Karpas-422 (cell line): ENCODE data around the gene MALT1. TPM values are rescaled to one million over a fixed set of nuclear protein-coding genes. Genes with fewer than 3 reads are reported as not detected.
"Not testable (repeated sequence)": the region's sequence is repeated elsewhere in the genome, so short reads cannot be mapped to it uniquely, and the experiment has no call there.

ENCODE experiments used
- DNase-seq: peaks from one replicate; pipeline ENCODE4 v3.0.0-alpha.2; 2015
- H2AFZ ChIP-seq: fragments of 200-600 bp; sonication (generic); 2 replicates; pipeline ENCODE4 v1.6.1; 2014; ENCODE audit warnings: antibody characterized with exemption, low read length, mixed read lengths
- H3K27ac ChIP-seq: fragments of 200-600 bp; sonication (generic); 2 replicates; pipeline ENCODE4 v1.5.1; 2014; ENCODE audit warnings: mild to moderate bottlenecking, low read length, moderate library complexity
- H3K27me3 ChIP-seq: fragments of 200-600 bp; sonication (generic); 2 replicates; pipeline ENCODE4 v1.6.1; 2014; ENCODE audit warnings: low read length, mixed read lengths
- H3K36me3 ChIP-seq: fragments of 200-600 bp; sonication (generic); 2 replicates; pipeline ENCODE4 v1.6.1; 2014; ENCODE audit warnings: low read length, mixed read lengths; ENCODE audit not compliant: insufficient read depth
- H3K4me1 ChIP-seq: fragments of 200-600 bp; sonication (generic); 2 replicates; pipeline ENCODE4 v1.6.1; 2014; ENCODE audit warnings: mild to moderate bottlenecking, low read length, mixed read lengths
- H3K4me2 ChIP-seq: fragments of 200-600 bp; sonication (generic); 2 replicates; pipeline ENCODE4 v1.6.1; 2014; ENCODE audit warnings: low read length, low read depth, mild to moderate bottlenecking; ENCODE audit not compliant: poor library complexity, severe bottlenecking
- H3K4me3 ChIP-seq: fragments of 200-600 bp; sonication (generic); 2 replicates; pipeline ENCODE4 v1.5.1; 2014; ENCODE audit warnings: mild to moderate bottlenecking, antibody characterized with exemption, low read length, mixed read lengths
- H3K79me2 ChIP-seq: fragments of 200-600 bp; sonication (generic); 2 replicates; pipeline ENCODE4 v1.6.1; 2014; ENCODE audit warnings: mild to moderate bottlenecking, low read length, mixed read lengths
- H3K9ac ChIP-seq: fragments of 200-600 bp; sonication (generic); 2 replicates; pipeline ENCODE4 v1.6.0; 2014; ENCODE audit warnings: low read length
- H3K9me2 ChIP-seq: fragments of 200-600 bp; sonication (generic), shearing (Covaris generic); replicated peaks from 2 replicates; pipeline ENCODE4 v1.6.0; 2014; ENCODE audit warnings: mild to moderate bottlenecking, low read length, moderate library complexity; ENCODE audit not compliant: insufficient read depth
- H3K9me3 ChIP-seq: fragments of 300-700, 200-600 bp; sonication (generic); 2 replicates; pipeline ENCODE4 v1.6.1; 2014; ENCODE audit warnings: low read length, mixed read lengths
- H4K20me1 ChIP-seq: fragments of 200-600 bp; sonication (generic); 2 replicates; pipeline ENCODE4 v1.6.1; 2014; ENCODE audit warnings: mild to moderate bottlenecking, antibody characterized with exemption, low read length, low read depth; ENCODE audit not compliant: insufficient read depth
- total RNA-seq: library from RNA; depleted of rRNA; stranded (reverse); fragments of >200 nt; shearing (Covaris generic); gene quantifications from 2 replicates; pipeline ENCODE4 v1.2.3, GENCODE V29; 2014; ENCODE audit warnings: low replicate concordance

Gene MALT1
- total RNA-seq, 1 experiment from 2014 or later = 35.3 TPM

DNA sequence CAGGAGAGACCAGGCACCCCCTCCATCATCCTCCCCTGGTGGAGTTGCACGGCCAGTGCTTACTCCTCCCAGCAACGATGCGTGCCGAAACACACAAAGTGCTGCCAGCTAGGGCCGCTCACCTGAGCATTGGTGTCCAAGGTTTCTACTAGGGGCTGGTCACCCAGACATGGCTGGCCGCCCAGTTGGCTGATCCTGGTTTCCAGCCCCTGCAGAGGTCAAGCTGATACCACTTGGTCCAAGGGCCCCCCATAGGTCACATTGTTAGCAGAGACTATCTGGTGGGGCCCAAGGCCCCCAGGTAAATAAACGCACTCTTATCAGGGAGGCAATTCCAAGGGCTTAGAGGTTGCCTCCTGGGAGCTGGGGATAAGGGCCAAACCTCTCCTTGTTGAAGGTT lies 86.1 kb downstream of the MALT1 start:
- not testable (repeated sequence) for DNase-seq, H3K36me3 ChIP-seq, H3K4me2 ChIP-seq, H3K9me3 ChIP-seq, H3K9ac ChIP-seq, H2AFZ ChIP-seq, H4K20me1 ChIP-seq, H3K27ac ChIP-seq, H3K27me3 ChIP-seq, H3K9me2 ChIP-seq, H3K4me3 ChIP-seq, H3K79me2 ChIP-seq
- peaks cover 14% of the 10 kb centered on the region for H3K4me1 ChIP-seq

DNA sequence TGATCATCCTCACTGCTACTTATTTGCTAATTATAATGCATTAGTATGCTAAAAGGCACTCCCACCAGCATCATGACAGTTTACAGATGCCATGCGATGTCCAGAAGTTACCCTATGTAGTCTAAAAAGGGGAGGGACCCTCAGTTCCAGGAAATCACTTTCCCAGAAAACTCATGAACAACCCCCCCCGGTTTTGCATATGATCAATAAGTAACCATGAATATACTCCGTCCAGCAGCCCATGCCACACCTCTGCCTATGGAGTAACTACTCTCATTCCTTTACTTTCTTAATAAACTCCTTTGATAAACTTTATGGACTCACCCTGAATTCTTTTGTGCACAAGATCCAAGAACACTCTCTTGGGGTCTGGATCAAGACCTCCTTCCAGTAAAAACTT lies 86.8 kb downstream of the MALT1 start:
- Histone ChIP-seq H3K9ac (no peak overlapping the region), H3K9me3 (no peaks in the 10 kb centered on the region), H4K20me1 (no peaks in the 10 kb centered on the region; the same call in 1 of the 2 replicates), H2AFZ (no peak overlapping the region), H3K4me3 (no peak overlapping the region), H3K4me2 (no peak overlapping the region), H3K36me3 (no peaks in the 10 kb centered on the region), H3K9me2 (no peaks in the 10 kb centered on the region), H3K27ac (no peak overlapping the region), H3K79me2 (no peaks in the 10 kb centered on the region), H3K4me1 (peaks cover 14% of the 10 kb centered on the region), H3K27me3 (no peaks in the 10 kb centered on the region)
- DNase-seq = no peak

DNA sequence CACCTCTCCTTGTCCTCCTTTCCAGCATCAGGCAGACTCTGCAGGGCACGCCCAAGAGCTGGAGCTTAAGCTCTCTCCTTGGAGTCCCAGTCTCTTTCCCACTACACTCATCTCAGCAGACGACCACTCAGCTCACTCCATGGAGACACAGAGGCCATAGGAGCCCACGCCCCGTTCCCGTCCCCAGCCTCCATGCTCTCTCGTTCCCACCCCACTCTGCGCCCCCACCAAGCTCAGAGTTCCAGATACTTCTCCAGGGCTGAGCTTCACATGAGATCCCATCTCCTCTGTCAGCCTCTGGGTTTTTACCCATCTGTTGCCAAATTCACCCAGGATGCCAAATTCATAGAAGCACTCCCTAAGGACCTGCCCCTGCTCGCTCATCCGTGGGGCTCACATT lies 87.3 kb downstream of the MALT1 start:
- Histone ChIP-seq H3K9ac (no peak overlapping the region), H3K4me3 (no peak overlapping the region), H3K4me1 (peaks cover 14% of the 10 kb centered on the region), H4K20me1 (no peaks in the 10 kb centered on the region; the same call in 1 of the 2 replicates), H3K4me2 (no peak overlapping the region), H3K9me2 (no peaks in the 10 kb centered on the region), H3K79me2 (no peaks in the 10 kb centered on the region), H3K27ac (no peak overlapping the region), H2AFZ (no peak overlapping the region), H3K9me3 (no peaks in the 10 kb centered on the region), H3K27me3 (no peaks in the 10 kb centered on the region), H3K36me3 (no peaks in the 10 kb centered on the region)
- DNase-seq = no peak

GRCh38 chr18:58761241-58761969 lies 90.1 kb downstream of the MALT1 start:
- Histone ChIP-seq H3K9me2 (no peaks in the 10 kb centered on the region), H3K79me2 (no peaks in the 10 kb centered on the region), H3K4me1 (peaks cover 9% of the 10 kb centered on the region), H3K36me3 (no peaks in the 10 kb centered on the region), H3K27ac (no peak overlapping the region), H3K27me3 (no peaks in the 10 kb centered on the region), H3K4me2 (peak overlapping the region; percentile 17), H3K9ac (no peak overlapping the region), H2AFZ (no peak overlapping the region), H4K20me1 (no peaks in the 10 kb centered on the region), H3K9me3 (no peaks in the 10 kb centered on the region), H3K4me3 (no peak overlapping the region)
- DNase-seq = peak; percentile 59

GRCh38 chr18:58761970-58762780 lies 90.9 kb downstream of the MALT1 start:
- no peak overlapping the region for H3K9ac ChIP-seq
- no peaks in the 10 kb centered on the region for H3K9me3 ChIP-seq
- no peak for DNase-seq
- H3K9me2 ChIP-seq = no peaks in the 10 kb centered on the region
- H3K4me3 ChIP-seq = no peak overlapping the region
- H4K20me1 ChIP-seq = no peaks in the 10 kb centered on the region
- no peak overlapping the region for H3K27ac ChIP-seq
- no peaks in the 10 kb centered on the region for H3K27me3 ChIP-seq
- H3K36me3 ChIP-seq = no peaks in the 10 kb centered on the region
- H2AFZ ChIP-seq = no peak overlapping the region
- peaks cover 9% of the 10 kb centered on the region for H3K4me1 ChIP-seq
- no peaks in the 10 kb centered on the region for H3K79me2 ChIP-seq
- peak overlapping the region; percentile 13 for H3K4me2 ChIP-seq

DNA sequence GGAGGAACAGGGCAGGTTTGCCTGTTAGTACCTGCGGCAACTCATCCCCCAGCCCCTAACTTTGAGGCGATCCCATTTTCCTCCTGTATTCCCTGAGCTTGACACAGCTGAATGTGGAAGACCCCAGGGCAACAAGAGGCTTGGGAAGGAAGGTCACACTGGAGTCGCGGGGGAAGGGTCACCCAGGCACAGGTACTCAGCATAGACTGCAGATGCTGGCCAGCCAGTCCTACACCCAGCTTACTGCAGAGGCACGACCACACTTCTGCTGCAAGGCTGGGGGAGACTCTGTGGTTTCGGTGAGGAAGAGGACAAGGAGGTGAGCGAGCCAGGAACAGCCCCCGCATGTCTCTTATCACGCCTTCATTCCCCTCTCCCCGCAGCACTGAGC lies 91.5 kb downstream of the MALT1 start:
- H3K79me2 ChIP-seq = no peaks in the 10 kb centered on the region
- H3K9me2 ChIP-seq = no peaks in the 10 kb centered on the region
- no peaks in the 10 kb centered on the region for H4K20me1 ChIP-seq
- H3K36me3 ChIP-seq = no peaks in the 10 kb centered on the region
- no peak overlapping the region for H2AFZ ChIP-seq
- peaks cover 9% of the 10 kb centered on the region for H3K4me1 ChIP-seq
- DNase-seq = no peak
- H3K27ac ChIP-seq = no peak overlapping the region
- H3K27me3 ChIP-seq = no peaks in the 10 kb centered on the region
- H3K9me3 ChIP-seq = no peaks in the 10 kb centered on the region
- no peak overlapping the region for H3K9ac ChIP-seq
- H3K4me2 ChIP-seq = no peak overlapping the region
- no peak overlapping the region for H3K4me3 ChIP-seq

DNA sequence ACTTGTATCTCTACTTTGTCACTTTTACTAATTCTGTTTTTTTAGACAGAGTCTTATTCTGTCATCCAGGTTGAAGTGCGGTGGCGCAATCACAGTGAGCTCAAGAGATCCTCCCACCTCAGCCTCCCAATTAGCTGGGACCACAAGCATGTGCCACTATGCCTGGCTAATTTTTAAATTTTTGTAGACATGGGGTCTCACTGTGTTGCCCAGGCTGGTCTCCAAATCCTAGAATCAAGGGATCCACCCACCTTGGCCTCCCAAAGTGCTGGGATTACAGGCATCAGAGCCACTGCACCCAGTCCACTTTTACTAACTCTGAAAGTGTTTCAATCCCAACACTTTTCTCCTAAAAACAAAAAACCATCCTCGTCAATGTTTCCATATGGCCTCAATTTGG lies 94.9 kb downstream of the MALT1 start:
- Histone ChIP-seq H2AFZ (no peak overlapping the region), H3K9me2 (no peaks in the 10 kb centered on the region), H3K4me1 (peaks cover 18% of the 10 kb centered on the region), H3K9me3 (no peaks in the 10 kb centered on the region), H3K9ac (no peak overlapping the region), H3K4me2 (no peak overlapping the region), H4K20me1 (no peaks in the 10 kb centered on the region), H3K36me3 (no peaks in the 10 kb centered on the region), H3K79me2 (no peaks in the 10 kb centered on the region), H3K4me3 (no peak overlapping the region), H3K27ac (no peak overlapping the region), H3K27me3 (no peaks in the 10 kb centered on the region)
- DNase-seq = no peak

GRCh38 chr18:58766946-58767345 lies 95.7 kb downstream of the MALT1 start:
- H3K27me3 ChIP-seq = no peaks in the 10 kb centered on the region
- H2AFZ ChIP-seq = no peak overlapping the region
- H3K79me2 ChIP-seq = no peaks in the 10 kb centered on the region
- H3K36me3 ChIP-seq = no peaks in the 10 kb centered on the region
- no peak overlapping the region for H3K4me3 ChIP-seq
- H3K27ac ChIP-seq = no peak overlapping the region
- no peaks in the 10 kb centered on the region for H4K20me1 ChIP-seq
- H3K4me1 ChIP-seq = peaks cover 10% of the 10 kb centered on the region
- DNase-seq = no peak
- H3K4me2 ChIP-seq = no peak overlapping the region
- no peaks in the 10 kb centered on the region for H3K9me3 ChIP-seq
- H3K9me2 ChIP-seq = no peaks in the 10 kb centered on the region
- H3K9ac ChIP-seq = no peak overlapping the region
